ENCODE results near the gene SMYD3.
"Not testable (repeated sequence)": the region's sequence is repeated elsewhere in the genome, so short reads cannot be mapped to it uniquely, and the experiment has no call there.

SMYD3 gene

DNA sequence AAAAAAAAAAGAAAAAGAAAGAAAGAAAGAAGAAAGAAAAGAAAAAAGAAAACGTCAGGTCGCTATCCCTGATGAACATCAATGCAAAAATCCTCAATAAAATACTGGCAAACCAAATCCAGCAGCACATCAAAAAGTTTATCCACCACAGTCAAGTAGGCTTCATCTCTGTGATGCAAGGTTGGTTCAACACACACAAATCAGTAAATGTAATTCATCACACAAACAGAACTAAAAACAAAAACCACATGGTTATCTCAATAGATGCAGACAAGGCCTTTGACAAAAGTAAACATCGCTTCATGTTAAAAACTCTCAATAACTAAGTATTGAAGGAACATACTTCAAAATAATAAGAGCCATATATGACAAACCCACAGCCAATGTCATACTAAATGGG, 779.0 kb downstream of the SMYD3 start:
- DNase-seq: not testable (repeated sequence)

DNA sequence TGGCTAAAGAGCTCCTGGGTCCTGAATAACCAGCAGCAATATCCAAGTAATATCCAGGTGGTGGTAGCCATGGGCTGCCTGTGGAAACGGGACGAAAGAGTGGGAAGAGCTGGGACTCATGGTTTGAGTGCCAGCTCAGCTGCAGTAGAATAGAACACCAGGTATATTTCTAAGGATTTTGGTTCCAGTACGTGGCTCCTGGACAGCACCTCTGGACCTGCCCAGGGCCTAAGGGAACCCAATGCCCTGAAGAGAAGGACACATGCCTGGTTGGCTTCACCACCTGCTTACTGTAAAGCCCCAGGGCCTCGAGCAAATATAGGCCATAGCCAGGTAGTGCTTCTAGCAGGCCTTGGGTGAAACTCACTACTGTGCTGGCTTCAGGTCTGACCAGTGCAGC, 785.6 kb downstream of the SMYD3 start:
- no peak for DNase-seq

DNA sequence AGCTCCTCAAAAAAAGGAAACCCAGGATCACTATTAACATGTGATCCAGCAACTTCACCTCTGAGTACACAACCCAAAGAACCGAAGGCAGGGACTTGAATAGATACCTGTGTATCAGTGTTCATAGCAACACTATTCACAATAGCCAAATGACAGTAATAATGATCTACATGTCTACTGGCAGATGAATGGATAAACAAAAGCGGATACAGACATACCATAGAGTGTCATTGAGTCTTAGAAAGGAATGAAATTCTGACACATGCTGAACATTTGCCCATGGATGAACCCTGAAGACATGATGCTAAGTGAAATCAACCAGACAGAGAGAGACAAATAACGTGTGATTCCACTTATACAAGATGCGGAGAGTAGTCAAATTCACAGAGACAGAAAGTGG, 788.1 kb downstream of the SMYD3 start:
- no peak for DNase-seq

DNA sequence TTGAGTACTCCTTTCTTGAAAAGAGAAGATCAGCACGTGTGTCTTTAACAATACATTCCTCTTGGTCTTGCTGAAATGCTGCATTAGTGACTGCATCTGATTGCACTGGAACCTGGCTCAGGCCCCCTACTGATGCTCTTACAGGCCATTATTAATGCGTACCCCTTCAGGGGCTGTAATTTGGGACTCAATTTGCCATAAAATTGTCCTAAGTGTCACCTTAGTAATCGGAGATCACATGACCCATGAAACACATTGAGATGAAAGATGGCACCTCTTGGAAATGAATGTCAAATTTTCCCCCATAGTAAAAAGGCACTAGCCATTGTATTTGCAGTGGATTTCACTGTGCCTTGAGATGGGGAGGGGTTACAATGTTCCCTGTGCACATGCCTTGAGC, 789.0 kb downstream of the SMYD3 start:
- no peak for DNase-seq

DNA sequence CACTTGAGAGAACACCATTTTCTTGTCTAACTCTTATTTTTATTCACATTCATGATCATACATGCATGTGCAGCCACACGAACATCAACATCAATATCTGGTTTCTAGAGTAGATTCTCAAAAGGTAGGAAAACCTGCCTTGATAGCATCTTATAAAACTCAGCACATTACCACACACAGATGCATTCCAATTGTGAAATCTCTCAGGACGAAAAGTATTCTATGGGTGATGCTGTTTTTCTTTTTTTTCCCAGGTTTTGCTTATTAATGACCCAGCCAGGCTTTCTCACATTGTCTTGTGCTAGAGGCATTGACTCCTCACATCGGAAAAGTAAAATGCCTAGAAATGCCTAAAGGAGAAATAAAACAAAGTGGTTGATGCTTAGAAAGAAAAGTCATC, 789.5 kb downstream of the SMYD3 start:
- no peak for DNase-seq

DNA sequence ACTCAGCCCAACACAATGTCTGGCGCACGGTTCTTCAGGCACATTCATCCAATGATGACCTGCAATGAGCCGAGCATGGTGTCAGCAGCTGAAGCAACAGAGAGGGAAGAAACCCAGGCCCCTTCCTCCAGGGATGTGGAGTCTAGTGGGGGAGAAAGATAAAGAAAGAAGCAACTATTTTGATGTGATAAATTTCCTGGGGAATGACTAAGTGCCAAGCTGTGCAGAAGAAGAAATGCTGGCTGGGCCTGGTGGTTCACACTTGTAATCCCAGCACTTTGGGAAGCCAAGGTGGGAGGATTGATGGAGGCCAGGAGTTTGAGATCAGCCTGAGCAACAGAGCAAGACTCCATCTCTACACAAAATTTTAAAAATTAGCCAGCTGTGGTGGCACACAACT, 790.5 kb downstream of the SMYD3 start:
- no peak for DNase-seq

DNA sequence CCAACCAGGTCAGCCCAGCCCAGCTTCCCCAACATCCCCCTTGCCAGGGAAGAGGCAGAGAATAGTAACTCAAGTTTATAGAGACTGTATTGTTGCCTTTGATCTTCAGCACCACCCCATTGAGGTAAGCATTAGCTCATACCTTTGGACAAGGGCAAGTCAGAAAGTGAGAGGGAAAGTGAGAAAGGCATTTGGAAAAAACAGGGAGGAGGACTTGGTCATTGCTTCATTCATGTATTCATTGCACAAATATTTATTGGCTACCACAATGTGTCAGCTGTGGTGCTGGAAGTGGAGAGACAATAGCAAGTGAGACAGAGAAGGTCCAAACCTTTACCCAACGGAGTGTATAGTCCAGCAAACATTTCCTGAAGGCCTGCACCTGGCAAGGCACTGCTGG, 791.1 kb downstream of the SMYD3 start:
- peak; percentile 11 for DNase-seq

DNA sequence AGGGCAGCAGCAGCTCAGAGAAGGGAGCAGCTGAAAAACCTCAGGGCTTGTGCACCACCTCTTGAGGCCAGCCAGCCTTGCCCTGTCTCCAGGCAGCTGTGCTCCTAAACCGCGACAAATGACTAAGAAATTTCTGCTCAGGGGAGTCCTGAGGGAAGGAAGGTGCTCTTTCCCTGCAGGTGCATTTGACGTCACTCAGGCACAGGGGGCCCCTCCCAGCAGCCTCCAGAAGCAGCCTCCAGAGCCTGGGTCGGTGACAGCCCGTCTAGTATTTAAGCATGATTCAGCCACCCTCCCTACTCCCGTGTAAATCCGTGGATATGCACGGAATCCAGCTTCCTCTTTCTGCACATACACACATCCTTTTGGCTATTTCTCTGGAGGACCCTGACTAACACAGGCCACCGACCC, 791.8 kb downstream of the SMYD3 start:
- DNase-seq: no peak

DNA sequence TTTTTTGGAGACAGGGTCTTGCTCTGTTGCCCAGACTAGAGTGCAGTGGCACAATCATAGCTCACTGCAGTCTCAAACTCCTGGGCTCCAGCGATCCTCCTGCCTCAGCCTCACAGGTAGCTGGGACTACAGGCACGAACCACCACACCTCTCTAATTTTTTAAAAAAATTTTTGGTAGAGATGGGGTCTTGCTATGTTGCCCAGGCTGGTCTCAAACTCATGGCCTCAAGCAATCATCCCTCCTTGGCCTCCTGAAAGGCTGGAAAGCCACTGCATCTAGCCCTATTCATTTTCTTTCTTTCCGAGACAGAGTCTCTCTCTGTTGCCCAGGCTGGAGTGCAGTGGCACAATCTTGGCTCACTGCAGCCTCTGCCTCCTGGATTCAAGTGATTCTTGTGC, 793.1 kb downstream of the SMYD3 start:
- DNase-seq: not testable (repeated sequence)

DNA sequence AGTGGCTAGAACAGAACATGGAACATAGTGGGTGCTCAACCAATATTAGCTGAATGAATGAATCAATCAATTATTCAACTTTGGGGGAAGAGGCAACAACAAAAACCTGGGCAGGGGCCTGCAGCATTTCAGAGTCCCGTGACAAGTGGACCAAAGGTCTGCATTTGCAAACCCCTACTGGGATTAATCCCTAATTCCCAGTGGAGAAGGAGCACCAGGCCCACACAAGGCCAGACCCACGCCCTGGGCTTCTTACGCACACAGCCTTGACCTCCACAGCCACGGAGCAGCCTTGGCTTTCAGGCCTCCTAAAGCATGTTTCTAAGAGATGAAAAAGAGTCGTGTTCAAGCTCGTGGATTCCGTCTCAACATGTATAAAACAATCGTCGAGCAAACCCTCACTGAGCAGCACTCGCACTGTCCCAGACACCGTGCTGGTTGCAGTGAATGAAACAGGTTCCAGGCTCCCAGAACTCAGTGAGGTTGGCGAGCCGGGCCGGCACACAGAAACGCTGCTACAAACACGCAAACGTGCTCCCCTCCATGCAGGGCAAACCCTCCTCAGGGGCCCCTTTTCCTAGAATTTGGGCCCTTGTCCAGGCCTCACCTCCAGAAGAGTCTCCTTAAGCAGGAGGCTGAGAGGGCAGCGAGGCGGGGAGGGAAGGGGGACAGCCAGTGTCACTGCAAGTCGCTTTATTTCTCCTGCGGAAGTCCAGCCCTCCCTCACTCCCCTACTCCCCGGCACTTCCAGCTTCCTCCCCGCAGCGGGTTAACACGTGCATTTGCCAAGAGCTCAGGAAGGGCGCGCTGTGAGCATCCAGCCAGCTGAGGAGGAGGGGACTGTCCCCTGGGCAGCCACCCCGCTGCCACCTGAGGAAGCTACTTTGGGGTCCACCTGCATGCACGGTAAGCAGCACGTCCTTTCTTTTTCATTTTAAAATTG, 795.8 kb downstream of the SMYD3 start:
- no peak for DNase-seq

DNA sequence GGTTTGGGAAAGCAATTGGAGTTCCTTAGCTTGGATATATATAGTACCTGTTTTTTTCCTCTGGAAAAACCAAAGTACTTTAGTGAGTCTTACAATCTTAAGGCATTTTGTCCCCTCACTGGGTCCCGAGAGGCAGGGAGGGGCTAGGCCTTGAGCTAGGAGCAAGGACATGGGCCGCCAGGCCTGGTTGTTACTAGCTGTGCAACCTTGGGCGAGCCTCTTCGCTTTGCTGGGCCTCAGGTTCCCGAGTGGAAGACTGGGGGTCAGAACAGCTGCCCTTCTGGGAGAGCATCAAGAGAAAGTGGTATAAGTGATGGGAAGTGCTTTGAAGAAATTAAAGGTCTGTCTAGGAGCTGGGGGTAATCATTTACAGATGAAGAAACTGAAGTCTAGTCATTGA, 799.1 kb downstream of the SMYD3 start:
- no peak for DNase-seq

DNA sequence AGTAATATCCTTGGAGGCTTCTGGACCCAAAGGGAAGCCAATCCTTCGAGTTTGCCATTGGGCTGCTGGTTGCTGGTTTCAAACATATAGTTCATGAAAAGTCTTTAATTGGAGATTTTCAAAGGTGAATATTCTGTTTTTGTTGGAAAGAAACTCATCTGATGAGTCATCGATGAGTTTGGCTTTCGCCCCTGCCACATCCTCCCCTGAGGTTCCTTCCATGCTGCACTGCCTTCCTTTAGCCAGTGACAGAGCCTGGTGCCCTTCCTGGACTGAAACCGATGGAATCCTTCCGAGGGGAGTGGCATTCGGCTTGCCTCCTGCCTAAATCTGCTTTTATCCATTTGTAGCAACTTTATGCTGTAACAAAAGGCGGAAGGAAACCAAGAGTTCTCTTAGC, 802.3 kb downstream of the SMYD3 start:
- DNase-seq: peak; percentile 32

DNA sequence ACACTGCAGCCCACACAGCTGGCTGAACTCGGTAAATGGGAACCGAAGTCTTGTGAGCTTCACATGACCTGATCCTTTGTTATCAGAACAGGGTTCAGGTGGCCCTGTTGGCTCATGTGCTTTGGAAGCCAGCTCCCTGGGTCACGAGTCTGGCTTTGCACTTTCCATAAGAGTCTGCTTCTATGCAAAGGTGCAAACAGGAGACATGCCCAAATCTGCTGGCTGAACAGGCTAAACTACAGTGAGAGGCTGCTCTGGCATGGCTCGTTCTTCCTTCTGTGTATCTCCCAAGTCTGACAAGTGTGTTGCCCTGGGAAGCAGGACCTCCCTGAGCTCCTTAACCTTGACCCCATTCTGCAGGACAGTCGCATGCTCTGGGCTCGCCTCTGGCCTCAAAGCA, 802.7 kb downstream of the SMYD3 start:
- no peak for DNase-seq

DNA sequence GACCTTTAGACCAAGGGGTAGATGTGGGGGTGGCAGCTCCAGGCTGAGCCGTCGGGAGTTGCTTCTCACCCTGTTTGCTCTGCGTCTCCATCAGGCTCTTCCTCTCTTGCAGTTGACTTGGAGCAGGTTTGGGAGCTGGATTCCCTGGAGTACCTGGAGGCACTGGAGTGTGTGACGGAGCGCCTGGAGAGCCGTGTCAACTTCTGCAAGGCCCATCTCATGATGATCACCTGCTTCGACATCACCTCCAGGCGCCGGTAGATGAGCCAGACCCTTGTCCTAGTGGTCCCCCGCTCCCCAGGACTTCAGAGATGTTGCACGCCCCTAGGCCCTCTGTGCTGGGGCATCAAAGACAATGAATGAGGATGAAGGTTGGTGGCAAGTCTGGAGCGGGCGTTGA, 804.7 kb downstream of the SMYD3 start:
- no peak for DNase-seq

DNA sequence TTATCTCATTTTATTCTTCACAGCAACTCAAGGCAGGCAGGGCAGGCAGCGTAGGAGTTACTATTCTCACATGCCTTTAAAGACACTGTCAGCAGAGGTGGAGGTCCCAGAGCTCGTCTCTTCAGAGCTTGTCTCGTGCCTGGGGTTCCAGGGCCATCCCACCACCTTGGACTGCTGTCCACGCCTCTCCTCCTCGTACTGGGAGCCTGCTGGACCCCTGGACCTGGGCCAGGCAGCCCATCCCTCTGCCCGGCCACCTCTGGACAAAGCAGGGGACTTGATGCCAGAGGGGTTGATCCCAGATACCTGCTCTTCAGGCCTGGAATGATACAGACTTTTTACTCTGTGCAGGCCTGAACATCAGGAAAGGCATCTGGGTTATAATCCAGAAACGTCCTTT, 805.4 kb downstream of the SMYD3 start:
- no peak for DNase-seq

DNA sequence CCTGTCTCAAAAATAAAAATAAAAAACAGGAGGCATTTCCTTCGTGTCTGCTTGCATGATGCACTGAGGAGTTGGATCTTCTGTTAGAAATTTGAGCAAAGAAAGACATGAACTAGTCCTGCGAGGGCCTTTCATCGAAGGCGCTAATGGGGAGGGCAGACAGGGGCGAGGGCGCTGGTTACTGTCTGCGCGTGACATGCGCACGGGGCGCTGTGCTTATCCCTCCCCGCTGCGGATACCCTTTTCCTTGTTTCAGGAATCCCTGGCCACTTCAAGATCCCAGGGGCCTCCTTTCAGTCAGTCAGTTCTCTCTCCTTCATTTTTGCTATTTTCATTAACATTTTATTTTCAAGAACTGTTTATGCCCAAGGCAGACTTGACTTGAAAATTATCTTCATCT, 806.4 kb downstream of the SMYD3 start:
- no peak for DNase-seq

All from T1000 (cell line).